Measurements from ENCODE around the gene COBL.

DNA sequence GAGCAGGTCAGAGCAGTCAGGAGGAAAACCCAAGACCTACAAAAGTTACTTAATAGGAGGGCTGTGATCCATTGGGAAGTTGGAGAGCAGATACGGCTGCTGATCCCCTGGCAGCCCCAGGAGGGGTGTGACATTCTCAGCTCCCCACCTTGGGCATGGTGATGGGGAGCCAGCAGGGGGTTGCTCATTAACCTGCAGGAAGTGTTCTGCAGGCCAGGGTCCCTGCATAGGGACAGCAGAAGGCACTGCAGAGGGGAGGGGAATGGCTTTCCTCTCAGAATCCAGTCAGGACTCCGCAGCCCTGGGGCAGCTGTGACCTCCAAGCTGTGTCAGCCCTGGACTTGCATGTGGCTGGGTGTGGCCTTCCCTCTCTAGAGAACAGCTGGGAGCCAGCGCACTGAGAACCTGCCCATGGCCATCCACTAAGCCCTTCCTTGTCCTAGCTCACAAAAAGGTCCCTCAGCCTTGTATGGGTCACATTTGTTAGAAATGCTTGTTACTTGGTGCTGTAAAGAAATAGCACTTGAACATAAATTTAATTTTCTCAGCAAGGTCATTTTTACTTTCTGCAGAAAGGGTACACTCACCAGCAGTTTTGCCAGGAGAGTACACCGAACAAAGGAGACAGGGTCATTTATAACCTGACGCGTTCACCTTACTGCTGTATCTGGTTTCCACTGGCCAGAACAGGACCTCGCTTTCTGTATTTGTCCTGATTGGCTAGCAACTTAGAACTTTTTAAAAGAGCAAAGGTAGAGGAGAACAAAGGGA, 169.6 kb downstream of the COBL start:
- no peak for TF ChIP-seq KDM1A (IDR thresholded peaks at IDR 0.05; ENCODE audit: borderline replicate concordance, low read length)
- no peak for TF ChIP-seq YY1 (IDR thresholded peaks at IDR 0.05; ENCODE audit: low read depth, low read length)
- TF ChIP-seq, protein P1, sequence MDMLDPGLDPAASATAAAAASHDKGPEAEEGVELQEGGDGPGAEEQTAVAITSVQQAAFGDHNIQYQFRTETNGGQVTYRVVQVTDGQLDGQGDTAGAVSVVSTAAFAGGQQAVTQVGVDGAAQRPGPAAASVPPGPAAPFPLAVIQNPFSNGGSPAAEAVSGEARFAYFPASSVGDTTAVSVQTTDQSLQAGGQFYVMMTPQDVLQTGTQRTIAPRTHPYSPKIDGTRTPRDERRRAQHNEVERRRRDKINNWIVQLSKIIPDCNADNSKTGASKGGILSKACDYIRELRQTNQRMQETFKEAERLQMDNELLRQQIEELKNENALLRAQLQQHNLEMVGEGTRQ (IDR thresholded peaks at IDR 0.05; ENCODE audit: low read length), result no peak
- no peak for TF ChIP-seq POLR2AphosphoS5 (IDR thresholded peaks at IDR 0.05; ENCODE audit: low read depth, low read length)
- TF ChIP-seq SIN3A (conservative IDR thresholded peaks at IDR 0.05 in 1 of 2, IDR thresholded peaks at IDR 0.05 in 1 of 2; ENCODE audit: low read depth in 1 of 2, low read length in 2 of 2), result no peak
- TF ChIP-seq EP300 (IDR thresholded peaks at IDR 0.05; ENCODE audit: borderline replicate concordance in 1 of 2, low read depth in 2 of 2, low read length in 2 of 2), result no peak
- TF ChIP-seq, protein P2, sequence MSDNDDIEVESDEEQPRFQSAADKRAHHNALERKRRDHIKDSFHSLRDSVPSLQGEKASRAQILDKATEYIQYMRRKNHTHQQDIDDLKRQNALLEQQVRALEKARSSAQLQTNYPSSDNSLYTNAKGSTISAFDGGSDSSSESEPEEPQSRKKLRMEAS (IDR thresholded peaks at IDR 0.05), result no peak
- TF ChIP-seq SAP30 (IDR thresholded peaks at IDR 0.05; ENCODE audit: insufficient read depth, insufficient replicate concordance, low read length), result no peak
- TF ChIP-seq POLR2A (IDR thresholded peaks at IDR 0.05; ENCODE audit: control extremely low read depth in 1 of 2, low read depth in 2 of 2, low read length in 2 of 2), result peak in 1 of 2 experiments; percentile 50; a peak in 2 of 3 replicates
- TF ChIP-seq, protein P3, sequence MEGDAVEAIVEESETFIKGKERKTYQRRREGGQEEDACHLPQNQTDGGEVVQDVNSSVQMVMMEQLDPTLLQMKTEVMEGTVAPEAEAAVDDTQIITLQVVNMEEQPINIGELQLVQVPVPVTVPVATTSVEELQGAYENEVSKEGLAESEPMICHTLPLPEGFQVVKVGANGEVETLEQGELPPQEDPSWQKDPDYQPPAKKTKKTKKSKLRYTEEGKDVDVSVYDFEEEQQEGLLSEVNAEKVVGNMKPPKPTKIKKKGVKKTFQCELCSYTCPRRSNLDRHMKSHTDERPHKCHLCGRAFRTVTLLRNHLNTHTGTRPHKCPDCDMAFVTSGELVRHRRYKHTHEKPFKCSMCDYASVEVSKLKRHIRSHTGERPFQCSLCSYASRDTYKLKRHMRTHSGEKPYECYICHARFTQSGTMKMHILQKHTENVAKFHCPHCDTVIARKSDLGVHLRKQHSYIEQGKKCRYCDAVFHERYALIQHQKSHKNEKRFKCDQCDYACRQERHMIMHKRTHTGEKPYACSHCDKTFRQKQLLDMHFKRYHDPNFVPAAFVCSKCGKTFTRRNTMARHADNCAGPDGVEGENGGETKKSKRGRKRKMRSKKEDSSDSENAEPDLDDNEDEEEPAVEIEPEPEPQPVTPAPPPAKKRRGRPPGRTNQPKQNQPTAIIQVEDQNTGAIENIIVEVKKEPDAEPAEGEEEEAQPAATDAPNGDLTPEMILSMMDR (IDR thresholded peaks at IDR 0.05; ENCODE audit: control extremely low read depth in 1 of 3, insufficient read depth in 1 of 3, low read depth in 1 of 3, low read length in 3 of 3), result no peak
- TF ChIP-seq BCL11A (IDR thresholded peaks at IDR 0.05; ENCODE audit: low read depth in 2 of 2, low read length in 2 of 2), result no peak
